ENCODE data around the gene TACO1. TPM values are rescaled to one million over a fixed set of nuclear protein-coding genes. Genes with fewer than 3 reads are reported as not detected.

Gene TACO1
- total RNA-seq, result 18.4 TPM
- polyA plus RNA-seq (ENCODE audit: insufficient read depth, low read depth, low replicate concordance), result 80.1 TPM
- long read RNA-seq, donor 1, transcript TACO1-201 (5 exons, 1,469 nt), result major isoform, 10 of 10 reads
- long read RNA-seq, donor 1, partial matches to known transcripts, result 0 of 10 reads
- long read RNA-seq, donor 1, other reads (novel, unspliced or antisense), result 0 of 10 reads
- long read RNA-seq, donor 2, transcript TACO1-201 (5 exons, 1,469 nt), result major isoform, 12 of 12 reads
- long read RNA-seq, donor 2, partial matches to known transcripts, result 0 of 12 reads
- long read RNA-seq, donor 2, other reads (novel, unspliced or antisense), result 0 of 12 reads
- long read RNA-seq, donor 3, transcript TACO1-201 (5 exons, 1,469 nt), result major isoform, 10 of 10 reads
- long read RNA-seq, donor 3, partial matches to known transcripts, result 0 of 10 reads
- long read RNA-seq, donor 3, other reads (novel, unspliced or antisense), result 0 of 10 reads
- long read RNA-seq, donor 4, transcript TACO1-201 (5 exons, 1,469 nt), result major isoform, 5 of 5 reads
- long read RNA-seq, donor 4, partial matches to known transcripts, result 0 of 5 reads
- long read RNA-seq, donor 4, other reads (novel, unspliced or antisense), result 0 of 5 reads
- long read RNA-seq, donor 5, partial matches to known transcripts, result 0 of 1 reads
- long read RNA-seq, donor 5, other reads (novel, unspliced or antisense), result 0 of 1 reads
- long read RNA-seq, donor 6, partial matches to known transcripts, result 0 of 1 reads
- long read RNA-seq, donor 6, other reads (novel, unspliced or antisense), result 0 of 1 reads
- long read RNA-seq, donor 7, transcript TACO1-201 (5 exons, 1,469 nt), result major isoform, 15 of 18 reads
- long read RNA-seq, donor 7, partial matches to known transcripts, result 1 of 18 reads
- long read RNA-seq, donor 7, other reads (novel, unspliced or antisense), result 1 of 18 reads
- long read RNA-seq, donor 8, partial matches to known transcripts, result 0 of 4 reads
- long read RNA-seq, donor 8, other reads (novel, unspliced or antisense), result 0 of 4 reads
- long read RNA-seq, donor 9, transcript TACO1-201 (5 exons, 1,469 nt), result major isoform, 7 of 7 reads
- long read RNA-seq, donor 9, partial matches to known transcripts, result 0 of 7 reads
- long read RNA-seq, donor 9, other reads (novel, unspliced or antisense), result 0 of 7 reads
- long read RNA-seq, donor 10, transcript TACO1-201 (5 exons, 1,469 nt), result major isoform, 9 of 9 reads
- long read RNA-seq, donor 10, partial matches to known transcripts, result 0 of 9 reads
- long read RNA-seq, donor 10, other reads (novel, unspliced or antisense), result 0 of 9 reads

GRCh38 chr17:63600569-63601438 is at the start of gene TACO1:
TSS of gene TACO1 (plus strand) at chr17:63600895. CDS start at chr17:63601084, 189 bp downstream.
- no peak for FAIRE-seq
- peak within 1 kb of the TSS; percentile 63 to 83 for H3K27ac ChIP-seq (ENCODE audit: low read depth in 2 of 2, low read length in 2 of 2)

GRCh38 chr17:63552211-63552610 is 48.5 kb upstream of the TACO1 start:
- intact Hi-C loops (cut with DNase I), result no loop called here
- peaks cover 0 to 15% (median 8%) of the 10 kb centered on the region in 3 donors for H3K4me1 ChIP-seq (ENCODE audit: control insufficient read depth in 2 of 3, insufficient read depth in 2 of 3, low read depth in 1 of 3, low read length in 3 of 3)
- H3K36me3 ChIP-seq (ENCODE audit: control insufficient read depth in 2 of 3, insufficient read depth in 3 of 3, low read length in 3 of 3), result no peaks in the 10 kb centered on the region
- DNase-seq (no peak), FAIRE-seq (no peak)
- no peaks in the 10 kb centered on the region for H3K9me3 ChIP-seq (ENCODE audit: control insufficient read depth in 2 of 3, insufficient read depth in 1 of 3, low read length in 3 of 3)
- TF ChIP-seq, protein P1, sequence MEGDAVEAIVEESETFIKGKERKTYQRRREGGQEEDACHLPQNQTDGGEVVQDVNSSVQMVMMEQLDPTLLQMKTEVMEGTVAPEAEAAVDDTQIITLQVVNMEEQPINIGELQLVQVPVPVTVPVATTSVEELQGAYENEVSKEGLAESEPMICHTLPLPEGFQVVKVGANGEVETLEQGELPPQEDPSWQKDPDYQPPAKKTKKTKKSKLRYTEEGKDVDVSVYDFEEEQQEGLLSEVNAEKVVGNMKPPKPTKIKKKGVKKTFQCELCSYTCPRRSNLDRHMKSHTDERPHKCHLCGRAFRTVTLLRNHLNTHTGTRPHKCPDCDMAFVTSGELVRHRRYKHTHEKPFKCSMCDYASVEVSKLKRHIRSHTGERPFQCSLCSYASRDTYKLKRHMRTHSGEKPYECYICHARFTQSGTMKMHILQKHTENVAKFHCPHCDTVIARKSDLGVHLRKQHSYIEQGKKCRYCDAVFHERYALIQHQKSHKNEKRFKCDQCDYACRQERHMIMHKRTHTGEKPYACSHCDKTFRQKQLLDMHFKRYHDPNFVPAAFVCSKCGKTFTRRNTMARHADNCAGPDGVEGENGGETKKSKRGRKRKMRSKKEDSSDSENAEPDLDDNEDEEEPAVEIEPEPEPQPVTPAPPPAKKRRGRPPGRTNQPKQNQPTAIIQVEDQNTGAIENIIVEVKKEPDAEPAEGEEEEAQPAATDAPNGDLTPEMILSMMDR (IDR thresholded peaks at IDR 0.05; ENCODE audit: borderline replicate concordance, extremely low read depth, insufficient read depth), result no peak
- H3K4me3 ChIP-seq (ENCODE audit: low read length in 3 of 3), result peak overlapping the region; percentile 38 to 98 (median 42)
- no peaks in the 10 kb centered on the region for H3K27me3 ChIP-seq (ENCODE audit: control insufficient read depth, insufficient read depth, low read length)
- H3K27ac ChIP-seq (ENCODE audit: low read depth in 2 of 2, low read length in 2 of 2), result no peak overlapping the region
- peak overlapping the region in 1 of 3 donors; percentile 34 for H3K9ac ChIP-seq (ENCODE audit: low read length in 3 of 3)

More at GRCh38 chr17:63600569-63601438, at the start of gene TACO1:
- Histone ChIP-seq H3K9ac (ENCODE audit: low read length in 3 of 3) (peak within 1 kb of the TSS; percentile 41 to 95 (median 76)), H3K9me3 (ENCODE audit: control insufficient read depth in 2 of 3, insufficient read depth in 1 of 3, low read length in 3 of 3) (no peaks in the 10 kb centered on the region), H3K4me3 (ENCODE audit: low read length in 3 of 3) (peak within 1 kb of the TSS; percentile 76 to 89 (median 86)), H3K36me3 (ENCODE audit: control insufficient read depth in 2 of 3, insufficient read depth in 3 of 3, low read length in 3 of 3) (peaks cover 0 to 13% (median 9%) of the 10 kb centered on the region in 3 donors), H3K4me1 (ENCODE audit: control insufficient read depth in 2 of 3, insufficient read depth in 2 of 3, low read depth in 1 of 3, low read length in 3 of 3) (peaks cover 0 to 10% (median 0%) of the 10 kb centered on the region in 3 donors), H3K27me3 (ENCODE audit: control insufficient read depth, insufficient read depth, low read length) (no peaks in the 10 kb centered on the region)
- intact Hi-C loops (cut with DNase I), result no loop called here
- TF ChIP-seq, protein P1 (IDR thresholded peaks at IDR 0.05; ENCODE audit: borderline replicate concordance, extremely low read depth, insufficient read depth), result peak; percentile 0
- DNase-seq, result peak; percentile 82 to 91 (median 84)
